Measurements from ENCODE around the gene SYTL3. TPM values are rescaled to one million over a fixed set of nuclear protein-coding genes. Genes with fewer than 3 reads are reported as not detected.

Gene SYTL3
- total and polyA plus RNA-seq, 2 of the 8 experiments (the other 6 are each of a cell fraction or from before 2014, with no cell fraction given) = 0.27 to 0.99 TPM

GRCh38 chr6:158707120-158707820 is 57.4 kb downstream of the SYTL3 start:
- Histone ChIP-seq H3K4ac (replicated peaks; ENCODE audit: insufficient read length, low read depth, low read length) (no peak overlapping the region), H3K79me1 (ENCODE audit: low read depth, low read length) (no peaks in the 10 kb centered on the region), H3K9ac (replicated peaks in 1 of 4; ENCODE audit: extremely low read depth in 1 of 4, low read depth in 3 of 4, low read length in 3 of 4) (no peak overlapping the region; a peak in 1 of 7 replicates), H4K91ac (replicated peaks; ENCODE audit: insufficient read length, low read length) (no peak overlapping the region), H3K4me3 (ENCODE audit: extremely low read depth in 1 of 4, insufficient read depth in 2 of 4, low read depth in 3 of 4, low read length in 4 of 4) (no peak overlapping the region), H2BK15ac (ENCODE audit: low read length) (no peak overlapping the region), H3K27ac (ENCODE audit: low read depth, low read length) (no peak overlapping the region), H4K20me1 (replicated peaks in 1 of 2; ENCODE audit: control insufficient read depth in 1 of 2, insufficient read depth in 2 of 2, low read length in 2 of 2) (no peaks in the 10 kb centered on the region), H3K4me2 (ENCODE audit: insufficient read depth in 1 of 2, low read depth in 2 of 2, low read length in 2 of 2) (no peak overlapping the region), H2BK120ac (replicated peaks; ENCODE audit: low read depth, low read length) (no peak overlapping the region), H2BK20ac (ENCODE audit: low read length) (no peak overlapping the region), H3K27me3 (replicated peaks in 1 of 4; ENCODE audit: control insufficient read depth in 3 of 4, extremely low read depth in 1 of 4, insufficient read depth in 3 of 4, low read length in 3 of 4) (no peaks in the 10 kb centered on the region), H3K18ac (ENCODE audit: extremely low read depth, low read length) (no peak overlapping the region), H2AK5ac (ENCODE audit: low read depth, low read length) (no peak overlapping the region), H3K56ac (replicated peaks; ENCODE audit: insufficient read length, low read depth, low read length) (no peak overlapping the region), H4K8ac (ENCODE audit: extremely low read depth, insufficient read depth, low read length) (no peak overlapping the region), H3K79me2 (ENCODE audit: control insufficient read depth in 1 of 2, insufficient read depth in 2 of 2, low read length in 2 of 2) (no peaks in the 10 kb centered on the region), H3K23me2 (ENCODE audit: low read depth, low read length) (no peaks in the 10 kb centered on the region; the same call in 1 of the 2 replicates), H2BK5ac (ENCODE audit: low read depth, low read length) (no peak overlapping the region), H3K36me3 (ENCODE audit: control insufficient read depth in 2 of 4, insufficient read depth in 4 of 4, low read length in 3 of 4) (no peaks in the 10 kb centered on the region), H3K9me3 (ENCODE audit: insufficient read depth in 2 of 2, low read depth in 1 of 2, low read length in 1 of 2) (no peaks in the 10 kb centered on the region), H4K5ac (ENCODE audit: insufficient read length, low read depth, low read length) (no peak overlapping the region), H3K23ac (ENCODE audit: insufficient read length) (no peak overlapping the region), H2AFZ (ENCODE audit: low read length) (no peak overlapping the region), H2BK12ac (ENCODE audit: low read depth, low read length) (no peak overlapping the region), H3K4me1 (replicated peaks in 1 of 4; ENCODE audit: control insufficient read depth in 3 of 4, insufficient read depth in 4 of 4, low read length in 3 of 4) (peaks cover 0 to 4% (median 1%) of the 10 kb centered on the region in 4 experiments; a peak in 1 of 7 replicates), H3K14ac (ENCODE audit: insufficient read length) (no peak overlapping the region)
- POLR2A ChIA-PET (ENCODE audit: partially characterized antibody) = interaction anchor here (0.7 to 1.8 kb wide), 7 partner anchors 11 to 375 kb away, joined by 3 to 5 read pairs (median 3); no protein-coding TSS in a partner anchor
- 77% methylated on average over 9 of the region's 9 CpGs; no CpG with 5 or more reads in 1 of the 2 experiments for WGBS, 2 experiments (ENCODE audit: extremely low coverage in 1 of 2, insufficient coverage in 1 of 2, insufficient read length in 1 of 2, insufficient replicate concordance in 2 of 2, low coverage in 1 of 2, low lambda C conversion rate in 2 of 2, missing lambda C conversion rate in 1 of 2)
- DNase-seq (ENCODE audit: low read depth in 1 of 2, low spot score in 2 of 2) (no peak), FAIRE-seq (no peak)
- CTCF ChIA-PET (ENCODE audit: partially characterized antibody) = interaction anchor here (0.6 to 4.3 kb wide), 32 partner anchors 8 to 513 kb away, joined by 3 to 32 read pairs (median 4); no protein-coding TSS in a partner anchor
- TF ChIP-seq CBX5 (IDR thresholded peaks at IDR 0.05; ENCODE audit: low read depth, low read length) (no peak), TCF12 (IDR thresholded peaks at IDR 0.05; ENCODE audit: low read depth, low read length) (no peak), EGR1 (IDR thresholded peaks at IDR 0.05; ENCODE audit: borderline replicate concordance, low read depth, low read length) (no peak), RBBP5 (IDR thresholded peaks at IDR 0.05; ENCODE audit: borderline replicate concordance, low read depth, low read length) (no peak), HDAC2 (IDR thresholded peaks at IDR 0.05; ENCODE audit: borderline replicate concordance in 1 of 2, low read depth in 2 of 2, low read length in 2 of 2) (no peak), KDM4A (IDR thresholded peaks at IDR 0.05; ENCODE audit: low read depth, low read length, severe bottlenecking) (no peak), CREB1 (IDR thresholded peaks at IDR 0.05) (no peak), SAP30 (IDR thresholded peaks at IDR 0.05; ENCODE audit: insufficient read depth, insufficient replicate concordance, low read length) (no peak), CHD1 (IDR thresholded peaks at IDR 0.05; ENCODE audit: low read depth, low read length) (no peak)
